ENCODE results near the gene C3orf52. TPM values are rescaled to one million over a fixed set of nuclear protein-coding genes. Genes with fewer than 3 reads are reported as not detected.

C3orf52 gene
- total and polyA plus RNA-seq, 8 donors, result 4.9 to 30.5 (median 7.7) TPM

- no peak for ATAC-seq
- no peaks in the 10 kb centered on the region for H3K4me1 ChIP-seq
- intact Hi-C loops (cut with DNase I), result no loop called here
- no peak overlapping the region for H3K4me3 ChIP-seq
- H3K36me3 ChIP-seq, result no peaks in the 10 kb centered on the region
- H3K27me3 ChIP-seq, result no peaks in the 10 kb centered on the region
- no peak overlapping the region for H3K27ac ChIP-seq
- H3K9me3 ChIP-seq, result peaks cover 0 to 25% of the 10 kb centered on the region in 2 donors
- no peak for TF ChIP-seq CTCF (IDR thresholded peaks at IDR 0.05)
- no peak for DNase-seq
Measured at GRCh38 chr3:112143251-112143650, 57.1 kb downstream of the C3orf52 start.

GRCh38 chr3:112143689-112144088 lies 57.5 kb downstream of the C3orf52 start:
- Histone ChIP-seq H3K9me3 (peaks cover 0 to 29% of the 10 kb centered on the region in 2 donors), H3K36me3 (no peaks in the 10 kb centered on the region), H3K27me3 (no peaks in the 10 kb centered on the region), H3K27ac (no peak overlapping the region), H3K4me3 (no peak overlapping the region), H3K4me1 (no peaks in the 10 kb centered on the region)
- ATAC-seq (no peak), DNase-seq (no peak)
- TF ChIP-seq CTCF (IDR thresholded peaks at IDR 0.05), result no peak
- intact Hi-C loops (cut with DNase I), result no loop called here

- ATAC-seq (no peak), DNase-seq (no peak)
- H3K9me3 ChIP-seq, result peaks cover 0 to 29% of the 10 kb centered on the region in 2 donors
- no peaks in the 10 kb centered on the region for H3K27me3 ChIP-seq
- H3K4me3 ChIP-seq, result no peak overlapping the region
- H3K4me1 ChIP-seq, result no peaks in the 10 kb centered on the region
- no peak overlapping the region for H3K27ac ChIP-seq
- intact Hi-C loops (cut with DNase I), result no loop called here
- TF ChIP-seq CTCF (IDR thresholded peaks at IDR 0.05), result no peak
- H3K36me3 ChIP-seq, result no peaks in the 10 kb centered on the region
Measured at GRCh38 chr3:112149136-112149535, 62.9 kb downstream of the C3orf52 start.

GRCh38 chr3:112167758-112168157 lies 81.6 kb downstream of the C3orf52 start:
- Histone ChIP-seq H3K4me1 (no peaks in the 10 kb centered on the region), H3K9me3 (peaks cover 0 to 10% of the 10 kb centered on the region in 2 donors), H3K27me3 (no peaks in the 10 kb centered on the region), H3K27ac (no peak overlapping the region), H3K36me3 (no peaks in the 10 kb centered on the region), H3K4me3 (no peak overlapping the region)
- TF ChIP-seq CTCF (IDR thresholded peaks at IDR 0.05), result no peak
- DNase-seq (no peak), ATAC-seq (no peak)
- intact Hi-C loops (cut with DNase I), result no loop called here

Small RNA genes within 50 kb of the gene (microRNA-seq; reads per million reads assigned to microRNA genes)
- 0 reads per million in 2 donors for gene MIR567

Other genes starting within 250 kb of the C3orf52 start
- 10 to 100 TPM; 38.0 to 43.9 TPM for gene PHLDB2, start 227.1 kb upstream of the C3orf52 start, total RNA-seq
- 10 to 100 TPM; 44.5 to 71.0 (median 57.0) TPM for gene PHLDB2, start 227.1 kb upstream of the C3orf52 start, polyA plus RNA-seq (ENCODE audit: insufficient read length in 6 of 6)
- gene ABHD10, start 107.4 kb upstream of the C3orf52 start, total RNA-seq, result 10 to 100 TPM; 22.7 to 27.3 TPM
- gene ABHD10, start 107.4 kb upstream of the C3orf52 start, polyA plus RNA-seq (ENCODE audit: insufficient read length in 6 of 6), result 10 to 100 TPM; 50.5 to 63.6 (median 52.7) TPM
- gene TAGLN3, start 87.5 kb upstream of the C3orf52 start, total RNA-seq, result under 1 TPM in 1 of 2 donors, not detected in 1; 0.50 TPM
- gene TAGLN3, start 87.5 kb upstream of the C3orf52 start, polyA plus RNA-seq (ENCODE audit: insufficient read length in 6 of 6), result 1 to 10 TPM; 2.2 to 3.6 (median 2.7) TPM
- under 1 TPM in 1 of 2 donors, not detected in 1; 0.17 TPM for gene TMPRSS7, start 51.7 kb upstream of the C3orf52 start, total RNA-seq
- under 1 TPM in 3 of 6 donors, not detected in 3; 0.06 to 0.10 (median 0.07) TPM for gene TMPRSS7, start 51.7 kb upstream of the C3orf52 start, polyA plus RNA-seq (ENCODE audit: insufficient read length in 6 of 6)
- under 1 TPM; 0.20 to 0.45 TPM for gene GCSAM, start 46.9 kb downstream of the C3orf52 start, total RNA-seq
- 1 to 10 TPM; 1.8 to 2.7 (median 2.4) TPM for gene GCSAM, start 46.9 kb downstream of the C3orf52 start, polyA plus RNA-seq (ENCODE audit: insufficient read length in 6 of 6)
- under 1 TPM in 1 of 2 donors, not detected in 1; 0.20 TPM for gene SLC9C1, start 207.8 kb downstream of the C3orf52 start, total RNA-seq
- gene SLC9C1, start 207.8 kb downstream of the C3orf52 start, polyA plus RNA-seq (ENCODE audit: insufficient read length in 6 of 6), result 1 to 10 TPM in 2 of 6 donors, under 1 TPM in 4; 0.54 to 1.3 (median 0.65) TPM
- gene CD200, start 246.8 kb downstream of the C3orf52 start, total RNA-seq, result 1 to 10 TPM; 6.6 to 7.9 TPM
- gene CD200, start 246.8 kb downstream of the C3orf52 start, polyA plus RNA-seq (ENCODE audit: insufficient read length in 6 of 6), result 10 to 100 TPM; 47.4 to 58.0 (median 50.9) TPM

Measured in left lung (tissue), 10 donors.